SHP77 (cell line): Measurements from ENCODE around the gene CIDEB.
"Not testable (repeated sequence)": the region's sequence is repeated elsewhere in the genome, so short reads cannot be mapped to it uniquely, and the experiment has no call there.

ENCODE experiments used
- DNase-seq, 2 experiments: peaks; one replicate each; lab custom pipeline; 2025; lab: John Stamatoyannopoulos, UW

The CIDEB gene, protein sequence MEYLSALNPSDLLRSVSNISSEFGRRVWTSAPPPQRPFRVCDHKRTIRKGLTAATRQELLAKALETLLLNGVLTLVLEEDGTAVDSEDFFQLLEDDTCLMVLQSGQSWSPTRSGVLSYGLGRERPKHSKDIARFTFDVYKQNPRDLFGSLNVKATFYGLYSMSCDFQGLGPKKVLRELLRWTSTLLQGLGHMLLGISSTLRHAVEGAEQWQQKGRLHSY

DNA sequence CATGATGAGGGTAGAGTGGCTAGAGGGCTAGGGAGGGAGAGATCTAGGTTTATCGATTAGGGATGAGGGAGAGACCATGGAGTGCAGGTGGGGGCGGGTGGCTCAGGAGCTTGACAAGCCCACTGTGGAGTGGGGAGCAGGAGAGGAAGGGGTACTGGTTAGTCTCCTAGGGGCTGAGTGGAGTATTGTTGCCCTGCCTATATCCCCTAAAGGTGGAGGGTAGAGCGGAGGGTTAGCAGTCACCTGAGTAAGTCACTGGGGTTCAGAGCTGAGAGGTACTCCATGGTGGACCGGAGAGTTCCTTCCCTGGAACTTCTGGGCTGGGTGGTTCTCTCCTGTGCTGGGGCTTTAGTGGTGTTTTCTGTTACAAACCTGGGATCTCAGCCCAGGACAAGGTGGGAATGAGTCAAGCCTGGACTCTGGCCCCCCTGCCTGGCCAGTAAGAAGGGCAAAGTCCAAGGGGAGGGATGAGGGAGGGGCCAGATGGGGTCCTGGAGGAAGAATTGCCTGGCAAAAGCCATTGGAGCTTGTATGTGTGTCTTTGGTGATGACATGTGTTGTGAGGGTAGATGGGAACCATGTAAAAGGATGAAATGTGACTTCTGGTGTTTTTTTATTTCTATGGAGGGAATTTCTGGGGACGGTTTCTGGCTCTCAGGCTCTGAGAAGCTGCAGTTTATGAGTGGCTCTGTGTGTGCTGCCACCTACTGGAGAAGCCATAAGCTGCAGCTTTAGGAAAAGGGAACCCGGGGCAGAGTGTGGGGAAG is at the start of gene CIDEB:
Gene CIDEB, minus strand, starts transcription at position 403 of the 767 bp plus-strand sequence. Its CDS starts 119 bp downstream, at position 284.
- DNase-seq = peak; percentile 54 to 67

DNA sequence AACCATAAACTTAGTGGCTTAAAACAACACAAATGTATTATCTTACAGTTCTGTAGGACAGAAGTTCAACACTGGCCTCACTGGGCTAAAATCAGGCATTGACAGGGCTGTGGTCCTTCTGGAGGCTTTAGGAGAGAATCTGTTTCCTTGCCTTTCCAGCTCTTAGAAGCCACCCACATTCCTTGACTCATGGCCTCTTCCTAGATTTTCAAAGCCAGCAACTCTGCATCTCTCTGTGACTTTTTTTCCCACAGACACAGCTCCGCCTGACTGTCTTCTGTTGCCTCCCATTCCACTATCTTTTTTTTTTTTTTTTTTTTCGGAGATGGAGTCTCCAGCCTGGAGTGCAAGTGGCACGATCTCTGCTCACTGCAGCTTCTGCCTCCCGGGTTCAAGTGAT is 48.4 kb upstream of the CIDEB start:
- DNase-seq = no peak

GRCh38 chr14:24355009-24355408 is 47.2 kb upstream of the CIDEB start:
- no peak for DNase-seq

DNA sequence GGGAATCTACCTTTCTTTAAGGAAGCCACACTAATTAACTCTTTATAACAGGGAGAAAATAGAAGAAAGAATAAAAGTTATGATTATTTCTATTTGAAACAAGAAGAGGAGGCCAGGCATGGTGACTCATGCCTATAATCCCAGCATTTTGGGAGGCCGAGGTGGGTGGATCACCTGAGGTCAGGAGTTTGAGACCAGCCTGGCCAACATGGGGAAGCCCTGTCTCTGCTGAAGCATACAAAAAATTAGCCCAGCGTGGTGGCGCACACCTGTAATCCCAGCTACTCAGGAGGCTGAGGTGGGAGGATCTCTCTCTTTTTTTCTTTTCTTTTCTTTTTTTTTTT is 46.7 kb upstream of the CIDEB start:
- not testable (repeated sequence) for DNase-seq

GRCh38 chr14:24353559-24354481 is 46.0 kb upstream of the CIDEB start:
- DNase-seq = no peak

DNA sequence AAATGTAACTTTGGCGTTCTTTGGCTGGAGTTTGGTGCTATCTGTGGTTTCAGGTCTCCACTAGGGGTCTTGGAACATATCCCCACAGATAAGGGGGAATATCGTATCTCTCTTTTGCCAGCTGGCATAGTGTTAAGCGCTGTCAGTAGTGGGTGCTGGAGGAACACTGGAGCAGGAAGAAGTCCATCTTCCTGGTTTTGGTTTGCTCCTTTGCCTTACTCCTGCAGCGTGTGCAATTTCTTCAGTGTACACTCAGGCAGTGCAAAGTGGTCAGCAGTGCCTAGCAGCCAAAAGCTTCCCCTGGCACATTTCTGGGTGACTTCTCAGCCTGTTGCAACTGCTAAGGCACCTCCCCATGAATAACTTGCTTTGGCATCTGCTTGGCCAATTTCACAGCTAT is 43.7 kb upstream of the CIDEB start:
- no peak for DNase-seq

DNA sequence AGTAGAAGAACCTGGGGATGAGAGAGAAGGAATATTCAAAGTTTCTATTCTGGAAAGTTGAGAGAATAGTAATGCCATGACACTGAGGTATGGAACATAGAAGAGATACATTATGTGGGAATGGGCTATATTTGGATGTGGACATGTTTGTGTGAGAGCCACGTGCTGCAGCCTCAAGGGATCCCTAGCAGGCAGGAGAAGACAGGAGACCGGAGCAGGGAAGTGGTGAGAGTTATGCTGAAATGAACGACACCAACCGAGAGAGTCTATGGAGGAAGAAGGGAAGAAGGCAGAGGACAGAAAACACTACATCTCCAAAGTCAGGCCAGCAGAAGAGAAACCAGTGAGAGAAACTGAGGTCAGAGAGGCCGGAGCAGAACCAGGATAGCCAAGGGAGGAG is 42.0 kb upstream of the CIDEB start:
- DNase-seq = no peak

GRCh38 chr14:24348186-24348585 is 40.4 kb upstream of the CIDEB start:
- no peak for DNase-seq

DNA sequence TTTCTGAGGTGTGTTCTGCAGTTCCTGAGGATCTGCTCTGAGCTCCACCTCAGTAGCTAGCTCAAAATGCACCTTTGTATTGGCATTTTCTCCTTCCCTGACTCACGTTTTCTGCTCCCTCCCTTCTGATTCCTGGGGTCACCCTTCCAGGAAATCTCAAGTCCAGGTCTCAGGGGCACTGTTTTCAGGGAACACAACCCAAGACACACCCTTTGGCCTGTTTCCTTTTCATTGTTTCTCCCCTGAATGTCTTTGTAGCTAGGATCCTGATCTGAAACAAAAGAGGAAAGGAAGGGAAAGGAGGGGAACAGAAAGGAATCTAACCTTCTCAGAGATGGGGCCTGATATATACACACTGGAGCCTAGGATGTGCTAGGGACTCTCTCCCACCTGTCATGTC is 39.4 kb upstream of the CIDEB start:
- no peak for DNase-seq

DNA sequence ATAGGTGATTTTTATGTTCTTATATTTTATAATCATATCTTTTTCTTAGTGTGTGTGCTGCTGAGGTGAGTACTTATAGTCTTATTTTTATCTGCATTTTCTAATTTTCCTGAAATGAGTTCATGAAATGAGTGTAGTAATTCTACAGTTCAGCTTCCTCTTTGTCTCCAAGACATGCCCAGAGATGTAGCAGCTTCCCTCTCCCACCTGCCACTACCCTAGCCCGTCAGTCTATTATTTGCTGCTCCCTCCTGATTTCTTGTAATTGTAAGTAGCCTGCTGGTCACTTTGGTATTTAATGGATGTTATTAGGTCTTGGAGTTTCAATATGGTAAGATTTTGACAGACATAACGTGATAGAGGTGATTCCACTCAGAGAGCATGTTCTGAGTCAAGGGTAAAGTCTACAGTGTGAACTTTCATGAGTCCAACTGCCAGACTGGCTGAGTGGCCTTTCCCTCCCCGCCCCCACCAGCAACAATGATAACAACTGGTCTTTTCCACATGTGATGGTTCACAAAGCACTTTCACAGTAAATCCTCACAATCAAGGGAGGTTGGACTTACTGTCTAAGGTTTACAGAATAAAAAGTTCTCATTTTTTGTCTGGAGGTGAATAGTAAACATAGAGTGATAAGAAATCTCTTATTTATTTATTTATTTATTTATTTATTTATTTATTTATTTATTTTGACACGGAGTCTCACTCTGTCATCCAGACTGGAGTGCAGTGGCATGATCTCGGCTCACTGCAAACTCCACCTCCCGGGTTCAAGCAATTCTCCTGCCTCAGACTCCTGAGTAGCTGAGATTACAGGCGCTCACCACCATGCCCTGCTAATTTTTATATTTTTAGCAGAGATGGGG is 36.3 kb upstream of the CIDEB start:
- DNase-seq = no peak

GRCh38 chr14:24342889-24343288 is 35.1 kb upstream of the CIDEB start:
- no peak for DNase-seq

GRCh38 chr14:24340606-24341005 is 32.8 kb upstream of the CIDEB start:
- DNase-seq = no peak

GRCh38 chr14:24339284-24340151 is 31.7 kb upstream of the CIDEB start, which contains the start of gene RIPK3:
RIPK3 (minus strand) TSS chr14:24339991; CDS start chr14:24339826, 165 bp downstream.
- no peak for DNase-seq

- no peak for DNase-seq
These were observed 31.1 kb upstream of the CIDEB start for GRCh38 chr14:24338843-24339242.

DNA sequence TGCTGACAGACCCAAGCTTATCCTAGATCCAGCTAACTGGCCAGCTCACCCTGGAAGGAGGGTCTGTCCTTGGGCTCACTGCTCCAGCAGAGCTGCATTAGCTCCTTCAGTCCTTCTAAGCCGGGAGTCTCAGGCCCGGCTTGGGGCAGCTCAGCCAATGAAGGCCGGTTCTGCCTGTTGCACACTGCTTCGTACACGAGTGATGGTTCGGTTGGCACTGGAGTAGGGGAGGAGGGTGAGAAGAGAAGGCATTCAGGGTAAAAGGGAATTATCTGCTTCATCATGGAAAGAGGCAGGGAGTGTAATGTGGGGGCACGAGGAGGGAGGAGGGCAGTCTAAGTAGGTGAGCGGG is 30.0 kb upstream of the CIDEB start:
- no peak for DNase-seq

DNA sequence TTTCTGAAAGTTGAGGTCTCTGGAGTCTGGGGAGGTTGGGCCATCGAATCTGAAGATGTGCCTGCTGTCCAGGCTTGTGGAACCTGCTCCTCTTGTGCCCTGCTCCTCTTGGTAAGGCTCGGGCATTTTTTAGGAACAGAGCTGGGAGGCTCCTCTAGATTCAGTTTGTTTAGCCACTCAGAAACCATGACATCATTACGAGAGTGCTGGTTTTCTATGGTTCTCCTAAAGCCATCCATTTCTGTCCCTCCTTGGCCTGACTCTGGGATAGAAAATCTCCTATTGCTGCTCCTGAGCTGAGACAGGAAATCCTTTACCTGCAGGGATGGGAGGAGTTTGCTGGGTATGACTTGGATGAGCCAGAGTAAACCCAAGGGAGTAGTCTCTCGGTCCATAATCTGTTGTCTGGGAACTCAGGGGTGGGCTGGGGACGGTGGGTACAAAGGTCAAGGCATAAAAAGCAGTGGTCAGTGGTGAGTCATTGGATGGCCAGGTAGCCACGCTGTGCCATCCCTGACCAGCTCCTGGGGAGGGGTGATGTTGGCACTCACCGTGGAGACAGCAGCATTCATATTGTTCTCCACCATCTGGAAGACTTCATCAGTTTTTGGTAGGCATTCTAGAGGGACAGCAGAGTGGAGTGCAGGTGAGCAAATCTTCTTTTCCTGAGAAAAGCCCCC is 29.5 kb upstream of the CIDEB start:
- DNase-seq = no peak

GRCh38 chr14:24335461-24336171 is 27.8 kb upstream of the CIDEB start:
- no peak for DNase-seq

- no peak for DNase-seq
These were observed 26.9 kb upstream of the CIDEB start, which contains the start of gene ADCY4 for GRCh38 chr14:24334431-24335291. ADCY4 (minus strand) TSS chr14:24335071; CDS start chr14:24334652, 419 bp downstream.
